H1 (cell line): ENCODE results near the gene ZFP36L2. TPM values are rescaled to one million over a fixed set of nuclear protein-coding genes. Genes with fewer than 3 reads are reported as not detected.

Experiments
- POLR2AphosphoS5 ChIP-seq: IDR thresholded peaks from 2 replicates; pipeline ENCODE4 v1.6.1; 2011; ENCODE audit warnings: low read depth, low read length
- RBBP5 ChIP-seq: IDR thresholded peaks from 2 replicates; pipeline ENCODE4 v1.7.1; 2012; ENCODE audit warnings: low read depth, mild to moderate bottlenecking, inconsistent platforms, low read length, moderate library complexity, borderline replicate concordance
- TAF1 ChIP-seq: IDR thresholded peaks from 2 replicates; pipeline ENCODE4 v1.6.1; 2011; ENCODE audit warnings: mild to moderate bottlenecking, low read depth, low read length
- polyA plus RNA-seq, 7 experiments: library from polyadenylated mRNA; depleted of rRNA in 3 of 7; stranded (reverse) in 5 of 7; unstranded in 2 of 7; fragments of >200 nt in 5 of 7; fragments of 200-250 nt in 2 of 7; gene quantifications; 1 replicate in 5 of 7; 2 replicates in 1 of 7; 4 replicates in 1 of 7; pipeline versions ENCODE4 v1.2.1 to v1.2.3, GENCODE V29; 2011 to 2013; ENCODE audit warnings: missing spikeins in 2 of 7, mixed read lengths in 2 of 7
- total RNA-seq: library from RNA; stranded (reverse); fragmentation: NEBNext Ultra II Directional; extraction: Animal tissue kit (Norgen Biotek cat#: 25700); gene quantifications from 2 replicates; pipeline ENCODE4 v1.2.1, GENCODE V29; 2021
- TF ChIP-seq, protein P1 (sequence below): IDR thresholded peaks from 2 replicates; pipeline ENCODE4 v1.6.1; 2012; ENCODE audit warnings: low read length, inconsistent platforms

The ZFP36L2 gene
- total and polyA plus RNA-seq, 2 of the 8 experiments (the other 6 are each of a cell fraction or from before 2014, with no cell fraction given) = 13.4 to 102 TPM

DNA sequence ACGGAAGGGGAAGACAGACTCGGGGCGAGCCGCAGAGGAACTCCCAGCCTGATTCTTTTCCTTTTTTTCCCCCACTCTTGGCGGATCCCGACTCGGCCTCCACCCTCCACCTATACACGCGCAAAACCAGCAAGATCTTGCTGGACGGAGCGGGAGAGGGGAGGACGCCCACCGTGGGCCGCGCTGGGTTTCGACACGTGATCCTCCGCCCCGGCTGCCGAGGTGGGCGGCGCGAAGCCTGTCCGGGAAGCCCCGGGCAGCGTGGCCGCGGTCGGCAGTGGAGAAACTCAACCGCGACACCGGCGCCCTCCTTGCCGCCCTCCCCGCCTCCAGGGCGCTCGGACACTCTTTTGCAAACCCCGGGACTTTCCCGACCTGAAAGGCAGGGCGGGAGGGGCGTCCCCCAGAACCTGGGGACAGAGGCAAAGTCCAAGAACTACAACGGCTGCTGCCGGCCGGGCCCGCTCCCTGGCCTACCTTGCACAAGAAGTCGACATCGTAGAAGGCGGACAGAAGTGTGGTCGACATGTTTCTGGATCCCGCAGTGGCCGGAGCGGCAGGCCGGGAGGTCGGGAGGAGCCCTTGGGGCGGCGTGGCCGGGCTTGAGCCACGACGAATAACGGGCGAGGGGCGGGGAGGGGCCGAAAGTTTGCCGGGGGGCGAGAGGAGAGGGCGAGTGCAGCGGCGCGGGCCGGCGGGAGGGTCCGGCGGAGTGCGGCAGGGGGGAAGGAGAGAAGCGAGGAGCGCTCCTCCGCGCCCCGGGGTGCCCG lies 433 bp downstream of the ZFP36L2 start (continued):
- TF ChIP-seq POLR2AphosphoS5 (peak; percentile 48; the same call in 1 of the 2 replicates), TAF1 (0 out of 2 replicates have a peak, but pooled peaks have one; percentile 20), RBBP5 (0 out of 2 replicates have a peak, but pooled peaks have one; percentile 3)
- TF ChIP-seq, protein P1, sequence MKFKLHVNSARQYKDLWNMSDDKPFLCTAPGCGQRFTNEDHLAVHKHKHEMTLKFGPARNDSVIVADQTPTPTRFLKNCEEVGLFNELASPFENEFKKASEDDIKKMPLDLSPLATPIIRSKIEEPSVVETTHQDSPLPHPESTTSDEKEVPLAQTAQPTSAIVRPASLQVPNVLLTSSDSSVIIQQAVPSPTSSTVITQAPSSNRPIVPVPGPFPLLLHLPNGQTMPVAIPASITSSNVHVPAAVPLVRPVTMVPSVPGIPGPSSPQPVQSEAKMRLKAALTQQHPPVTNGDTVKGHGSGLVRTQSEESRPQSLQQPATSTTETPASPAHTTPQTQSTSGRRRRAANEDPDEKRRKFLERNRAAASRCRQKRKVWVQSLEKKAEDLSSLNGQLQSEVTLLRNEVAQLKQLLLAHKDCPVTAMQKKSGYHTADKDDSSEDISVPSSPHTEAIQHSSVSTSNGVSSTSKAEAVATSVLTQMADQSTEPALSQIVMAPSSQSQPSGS = peak; percentile 24; the same call in 1 of the 2 replicates
